GM21367 (cell line): ENCODE results near the gene TARBP1.

Experiments used
- ATAC-seq: cut with Tn5 transposase; IDR thresholded peaks from one replicate; pipeline ENCODE4 v1.9.1; 2021; ENCODE audit not compliant: unreplicated experiment

Gene TARBP1

DNA sequence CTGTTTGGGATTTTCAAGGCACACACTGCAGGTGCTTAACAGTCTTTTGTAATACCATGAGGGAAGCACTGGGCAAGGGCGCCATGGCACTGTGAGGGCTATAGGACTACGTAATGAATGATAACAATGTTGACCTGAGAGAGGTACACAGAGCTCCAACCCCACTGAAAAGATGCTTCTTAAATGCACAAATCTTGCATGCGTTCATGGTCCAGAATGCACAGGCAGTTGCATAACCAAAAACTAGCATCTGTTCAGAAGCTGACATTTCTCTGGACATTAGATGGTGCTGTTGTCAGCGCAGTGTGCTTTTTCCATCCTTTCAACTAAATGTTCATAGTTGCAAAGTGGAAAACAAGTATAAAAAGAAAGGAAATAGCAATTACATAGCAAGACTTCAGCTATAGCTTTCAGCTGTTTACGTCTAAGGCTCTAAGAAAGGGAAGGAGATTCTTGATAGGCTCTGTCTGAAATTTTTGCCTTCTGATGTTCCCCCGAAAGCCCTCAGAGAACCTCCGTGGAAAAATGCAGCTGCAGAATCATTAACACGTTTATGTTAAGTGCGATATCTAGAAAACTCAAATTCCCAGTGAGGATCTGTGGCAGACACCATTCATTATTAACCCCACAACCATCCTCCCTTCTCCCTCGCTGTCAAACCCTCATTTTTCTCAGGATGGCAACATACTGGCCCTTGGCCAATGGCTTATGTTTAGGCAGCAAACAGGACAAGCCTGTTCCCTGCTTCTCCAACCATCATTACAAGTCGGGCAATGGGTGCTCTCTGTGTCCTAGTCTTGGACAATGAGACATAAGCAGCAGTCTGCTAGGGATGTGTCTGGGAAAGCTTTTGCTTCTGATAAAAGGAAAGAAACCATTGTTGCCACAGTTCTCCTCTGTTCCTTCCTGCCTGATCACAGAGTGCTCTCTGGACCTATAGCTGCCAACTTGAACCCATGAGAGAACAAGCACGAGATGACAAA lies 8.2 kb upstream of the TARBP1 start:
- peak; percentile 43 for ATAC-seq

DNA sequence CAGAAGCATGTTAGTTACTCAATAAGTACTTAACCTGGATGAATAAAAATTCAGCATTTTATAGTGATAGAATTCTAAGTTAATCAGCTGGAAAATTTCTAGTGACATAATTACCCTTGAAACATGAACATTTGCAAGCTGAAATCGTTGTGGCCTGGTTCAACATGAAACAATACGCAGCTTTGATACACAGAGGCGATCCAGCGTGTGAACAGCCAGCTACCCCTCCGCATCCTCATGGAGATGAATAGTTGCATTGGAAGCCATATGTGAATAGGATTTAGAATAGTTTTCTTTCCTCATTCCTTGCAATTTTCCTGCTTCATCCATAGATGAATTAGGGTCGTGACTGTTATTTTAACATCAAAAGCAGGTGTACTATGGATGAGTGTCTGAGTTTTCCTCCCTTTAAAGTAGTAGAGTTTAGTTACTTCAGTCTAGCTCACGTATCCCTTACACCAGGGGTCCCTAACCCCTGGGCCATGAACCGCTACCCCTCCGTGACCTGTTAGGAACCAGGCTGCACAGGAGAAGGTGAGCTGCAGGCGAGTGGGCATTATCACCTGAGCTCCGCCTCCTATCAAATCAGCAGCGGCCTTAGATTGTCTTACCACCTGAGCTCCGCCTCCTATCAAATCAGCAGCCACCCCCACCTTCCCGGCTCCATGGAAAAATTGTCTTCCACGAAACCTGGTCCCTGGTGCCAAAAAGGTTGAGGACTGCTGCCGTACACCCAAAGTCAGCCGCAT lies 6.2 kb upstream of the TARBP1 start:
- no peak for ATAC-seq

DNA sequence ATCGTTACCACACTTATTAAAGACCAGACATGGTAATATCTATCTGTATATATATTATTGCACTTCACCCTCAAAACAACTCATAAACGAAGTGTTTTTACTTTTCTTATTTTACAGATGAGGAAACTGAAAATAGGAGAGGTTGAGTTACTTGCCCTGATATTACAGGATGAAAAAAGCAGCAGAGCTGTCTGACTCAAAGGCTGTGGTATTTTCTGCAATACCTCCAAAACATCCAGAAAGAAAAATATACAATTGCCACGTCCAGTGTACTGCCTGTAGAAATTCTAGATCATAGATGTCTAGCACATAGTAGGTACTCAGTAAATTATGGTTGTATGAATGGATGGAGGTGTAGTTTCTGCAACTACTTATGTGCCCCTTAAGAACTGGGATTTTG lies 5.2 kb upstream of the TARBP1 start:
- ATAC-seq: no peak

DNA sequence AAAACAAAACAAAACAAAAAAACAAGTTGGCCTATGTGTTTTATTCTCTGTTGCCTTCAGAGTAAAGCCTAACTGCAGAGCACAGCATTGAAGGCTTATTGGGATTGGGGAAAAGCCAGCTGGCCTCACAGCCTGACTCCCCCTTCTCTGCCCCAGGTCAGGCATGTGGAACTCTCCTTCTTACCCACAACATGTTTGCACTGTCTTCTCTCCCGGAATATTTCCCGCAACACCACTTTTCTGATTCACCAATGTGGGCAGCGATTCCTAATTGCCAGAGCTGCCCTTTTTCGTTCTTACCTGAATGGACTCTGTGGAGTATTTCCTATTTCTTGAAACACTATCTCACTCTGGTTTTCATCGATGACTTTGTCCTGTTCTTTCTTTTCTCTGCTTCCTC lies 2.8 kb upstream of the TARBP1 start:
- no peak for ATAC-seq

DNA sequence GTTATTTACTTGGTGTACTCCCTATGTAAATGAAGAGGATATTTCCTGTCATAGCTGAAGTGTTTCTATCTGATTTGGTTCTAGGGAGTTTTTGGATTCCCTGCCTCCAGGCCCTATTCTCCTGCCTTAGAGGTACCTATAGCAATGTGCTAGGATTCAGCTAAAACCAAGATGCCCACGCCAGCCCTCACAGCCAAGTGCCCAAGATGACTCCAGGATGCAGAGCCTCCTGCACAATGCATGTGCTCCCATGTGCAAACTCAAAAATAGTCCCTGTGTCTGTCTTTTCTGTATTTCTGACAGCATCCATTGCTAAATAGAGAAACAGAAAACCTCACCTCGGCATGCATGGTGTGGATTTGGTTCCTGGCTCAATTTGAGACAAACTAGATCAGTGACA lies 887 bp upstream of the TARBP1 start:
- ATAC-seq: no peak

DNA sequence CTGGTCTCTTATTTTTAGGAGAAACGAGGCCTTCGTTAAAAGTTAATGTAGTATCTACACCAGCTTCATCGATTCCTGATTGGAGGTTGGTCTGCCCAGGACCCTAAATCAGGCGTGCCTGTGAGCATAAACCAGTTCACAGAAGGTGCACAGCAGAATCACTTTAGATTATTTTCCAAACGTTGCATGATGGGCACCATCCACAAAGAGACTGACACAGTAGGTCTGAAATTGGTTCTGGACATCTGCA lies 256 bp upstream of the TARBP1 start:
- ATAC-seq: no peak

DNA sequence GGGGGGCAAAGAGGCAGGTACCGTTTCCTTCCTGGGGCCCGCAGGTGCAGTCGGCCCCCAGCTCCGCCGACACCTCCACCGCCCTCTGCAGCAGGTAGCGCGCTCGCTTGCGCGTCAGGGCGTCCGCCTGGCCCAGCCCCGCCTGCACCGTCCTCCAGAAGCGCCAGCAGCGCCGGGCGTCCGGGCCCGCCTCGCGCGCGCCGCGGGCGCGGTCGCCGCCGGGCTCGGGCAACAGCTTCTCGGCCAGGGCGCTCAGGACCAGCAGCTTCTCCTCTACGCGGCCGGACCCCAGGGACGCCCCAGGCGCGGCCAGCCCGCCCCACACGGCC lies 863 bp downstream of the TARBP1 start:
- ATAC-seq: peak; percentile 47

DNA sequence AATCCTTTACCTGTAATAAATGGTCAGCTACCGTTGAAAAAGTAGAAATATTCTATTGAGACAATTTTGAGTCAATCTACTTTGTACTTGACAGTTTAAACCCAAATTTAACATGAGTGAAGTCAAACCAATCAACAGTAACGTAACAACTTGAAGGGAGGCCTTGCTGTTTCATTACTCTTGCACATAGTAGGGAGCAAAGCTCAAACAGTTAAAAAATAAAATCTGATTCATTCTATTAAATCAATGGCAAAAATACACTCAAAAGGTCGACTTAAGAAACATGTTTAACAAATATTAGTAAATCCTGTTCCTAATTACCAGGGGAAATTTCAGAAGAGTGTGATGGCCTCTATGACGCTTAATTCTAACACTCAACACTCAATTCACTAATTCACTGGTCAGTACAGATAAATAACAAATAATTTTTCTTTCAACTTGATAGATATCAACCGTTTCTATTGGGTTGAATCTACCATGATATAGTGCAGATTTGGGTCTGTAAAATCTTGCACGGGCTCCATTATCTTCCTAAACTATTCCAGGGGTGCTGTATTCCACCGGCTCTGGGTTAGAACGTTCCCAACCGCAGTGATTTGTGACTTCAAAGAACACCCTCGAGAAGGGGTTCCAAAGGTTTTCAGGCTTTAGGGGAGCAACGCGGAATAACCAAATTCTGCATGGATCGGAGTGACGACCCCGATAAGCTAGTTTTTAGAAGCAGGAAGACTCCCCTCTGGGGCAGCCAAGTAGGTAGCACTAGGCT lies 1.4 kb downstream of the TARBP1 start:
- ATAC-seq: no peak

DNA sequence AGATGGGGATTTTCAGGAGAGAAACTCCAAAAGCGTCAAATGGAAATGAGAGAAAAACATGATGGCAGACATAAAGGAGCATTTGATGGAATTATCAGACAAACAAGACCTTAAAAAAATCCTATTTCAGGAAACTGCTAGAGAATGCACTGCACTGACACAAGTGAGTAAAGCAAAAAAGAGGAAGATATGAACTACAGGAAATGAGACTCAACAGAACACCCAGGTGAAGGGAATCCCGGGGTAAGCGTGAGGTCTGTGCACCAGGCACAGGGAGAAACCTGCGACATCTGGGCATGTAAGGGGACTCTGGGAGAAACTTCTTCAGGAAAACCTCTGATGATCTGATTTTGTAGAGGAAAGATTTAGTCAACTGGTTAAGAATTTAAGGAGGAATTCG lies 2.8 kb downstream of the TARBP1 start:
- ATAC-seq: no peak

DNA sequence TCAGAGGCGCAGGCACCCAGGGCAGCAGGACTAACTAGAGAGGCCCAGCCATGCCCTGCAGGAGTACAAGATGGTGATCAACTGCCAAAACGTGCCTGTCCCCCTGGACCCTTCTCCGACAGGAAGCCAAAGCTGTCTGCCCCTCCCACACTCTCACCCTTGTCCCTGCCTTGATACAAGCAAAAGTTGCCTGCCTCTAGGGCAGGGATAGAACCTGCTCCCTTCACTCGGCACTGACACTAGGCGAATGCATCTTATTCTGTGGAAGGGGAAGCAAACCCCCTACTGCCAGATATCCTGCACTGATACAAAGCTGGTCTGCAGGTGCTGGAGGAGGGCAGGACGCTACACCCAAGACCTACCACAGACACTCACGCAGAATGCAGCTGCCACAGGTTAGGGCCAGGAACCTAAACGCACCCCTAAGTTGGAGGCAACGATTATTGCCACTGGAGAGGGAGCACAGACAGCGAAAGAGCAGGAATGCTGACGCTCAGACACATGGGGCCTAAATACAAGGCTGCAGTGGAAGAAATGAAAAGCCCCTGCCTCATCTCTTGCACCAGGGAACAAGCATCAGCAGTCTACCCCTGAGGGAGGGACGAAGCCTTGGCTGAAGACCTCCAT lies 3.7 kb downstream of the TARBP1 start:
- ATAC-seq: no peak

DNA sequence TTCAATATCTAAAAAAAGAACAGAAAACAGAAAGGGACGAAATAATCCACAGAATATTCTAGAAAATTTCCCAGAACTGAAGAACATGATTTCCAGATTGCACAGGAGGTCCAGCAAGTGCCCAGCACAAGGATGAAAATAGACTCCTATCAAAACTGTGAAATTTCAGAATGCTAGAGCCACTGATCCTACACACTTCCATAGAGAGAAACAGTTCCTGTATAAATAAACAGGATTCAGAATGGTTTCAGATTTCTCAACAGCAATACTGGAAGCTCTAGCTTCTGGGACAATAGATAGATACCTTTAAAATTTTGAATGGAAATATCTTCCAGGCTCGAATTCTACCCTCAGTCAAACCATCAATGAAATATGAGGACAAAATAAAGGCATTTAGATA lies 4.6 kb downstream of the TARBP1 start:
- no peak for ATAC-seq

DNA sequence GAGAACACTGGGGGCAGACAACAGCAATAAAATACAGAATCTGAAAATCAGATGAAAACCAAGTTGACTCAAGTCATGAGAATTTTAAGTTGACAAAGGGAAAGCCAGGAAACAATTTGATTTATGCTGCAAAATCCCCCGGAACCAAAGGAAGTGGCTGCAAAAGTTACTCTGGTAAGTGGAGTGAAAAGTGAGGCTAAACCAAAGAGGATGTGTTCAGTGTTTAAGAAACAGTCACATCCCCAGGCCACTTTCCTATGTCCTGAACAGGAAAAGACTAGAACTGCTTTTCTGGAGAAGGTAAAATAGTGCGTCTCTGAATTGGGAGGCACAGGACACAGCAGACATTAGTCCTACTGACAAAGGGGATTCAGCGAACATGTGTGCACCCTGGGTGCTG lies 5.9 kb downstream of the TARBP1 start:
- no peak for ATAC-seq

DNA sequence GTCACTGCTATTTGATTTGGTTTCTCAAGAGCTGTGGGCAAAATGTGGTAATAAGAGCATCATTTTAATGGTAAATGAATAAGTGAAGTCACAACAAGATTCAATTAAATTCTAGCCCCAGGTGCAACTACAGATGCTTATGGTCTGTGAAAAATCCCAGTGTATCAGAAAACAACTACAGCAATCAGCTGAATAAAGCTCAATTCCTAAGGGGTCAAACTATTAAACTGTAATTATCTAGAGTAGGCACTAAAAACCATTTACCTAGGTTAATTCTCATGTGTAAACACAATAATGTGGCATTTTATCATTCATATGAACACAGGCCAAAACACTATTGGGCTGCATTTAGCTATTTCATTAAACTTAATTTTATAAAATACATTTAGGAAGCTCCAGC lies 9.6 kb downstream of the TARBP1 start:
- ATAC-seq: no peak

DNA sequence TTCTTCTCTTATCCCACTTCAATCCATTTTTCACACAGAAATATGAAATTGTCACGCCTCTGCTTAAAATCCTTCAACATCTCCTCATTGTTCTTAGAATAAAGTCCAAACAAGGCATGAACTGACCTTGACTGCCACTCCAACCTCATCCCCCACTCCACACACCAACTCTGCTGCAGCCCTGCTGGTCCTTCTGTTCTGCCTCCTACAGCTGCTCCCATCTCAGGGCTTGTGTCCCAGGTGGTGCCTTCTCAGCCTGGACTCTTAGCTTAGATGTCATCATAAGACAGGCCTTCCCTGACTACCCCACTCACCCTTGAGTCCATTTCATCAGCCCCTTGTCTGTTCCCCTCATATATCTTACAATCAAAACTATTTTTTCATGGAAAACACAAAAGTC lies 10.4 kb downstream of the TARBP1 start:
- ATAC-seq: no peak

DNA sequence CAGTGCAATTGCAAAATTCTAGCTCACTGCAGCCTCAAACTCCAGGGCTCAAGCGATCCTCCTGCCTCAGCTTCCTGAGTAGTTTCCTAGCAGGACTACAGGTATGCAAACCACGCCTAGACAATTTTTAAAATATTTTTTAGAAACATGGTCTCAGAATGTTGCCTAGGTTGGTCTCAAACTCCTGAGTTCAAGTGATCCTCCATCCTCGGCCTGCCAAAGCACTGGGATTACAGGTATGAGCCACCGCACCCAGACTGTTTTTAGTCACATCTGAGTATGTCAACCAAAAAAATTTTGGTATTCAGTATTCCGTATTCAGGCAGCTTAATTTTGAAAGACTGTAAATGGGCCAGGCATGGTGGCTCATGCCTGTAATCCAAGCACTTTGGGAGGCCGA lies 11.2 kb downstream of the TARBP1 start:
- ATAC-seq: no peak

DNA sequence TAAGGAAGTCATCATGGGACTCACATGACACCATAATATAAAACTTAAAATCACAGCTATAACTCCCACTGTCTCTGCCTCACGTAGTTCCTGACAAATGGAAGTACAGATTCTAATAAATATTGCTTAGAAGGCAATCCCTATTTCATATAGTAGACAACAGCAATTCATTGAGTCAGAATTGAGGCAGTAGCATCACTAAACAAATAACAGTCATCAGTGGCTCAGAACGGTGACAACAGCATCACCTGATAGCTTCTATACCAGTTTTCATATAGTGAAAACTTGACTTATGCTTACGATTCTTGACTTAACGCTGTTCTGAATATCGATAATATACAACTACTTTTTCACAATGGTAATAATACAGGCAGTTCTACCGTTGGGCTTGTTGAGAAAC lies 12.0 kb downstream of the TARBP1 start:
- ATAC-seq: no peak

DNA sequence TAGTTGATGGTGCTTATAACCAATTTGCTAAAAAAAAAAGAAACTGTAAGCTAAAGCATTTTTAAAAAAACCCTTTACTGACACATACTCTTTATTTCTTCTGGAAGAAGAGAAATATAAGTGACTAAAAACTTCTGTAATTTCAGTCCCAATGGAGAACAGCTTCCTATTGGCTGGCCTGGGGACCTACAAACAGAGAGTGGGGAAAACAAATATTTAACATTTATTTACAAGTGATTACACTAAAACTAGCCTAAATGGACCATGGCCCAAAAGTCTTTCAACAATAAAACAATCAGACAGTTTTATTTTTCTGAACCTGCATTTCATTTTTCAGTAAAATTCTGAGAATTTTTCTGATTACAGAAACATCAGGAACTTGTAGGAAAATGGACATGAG lies 15.2 kb downstream of the TARBP1 start:
- ATAC-seq: no peak

DNA sequence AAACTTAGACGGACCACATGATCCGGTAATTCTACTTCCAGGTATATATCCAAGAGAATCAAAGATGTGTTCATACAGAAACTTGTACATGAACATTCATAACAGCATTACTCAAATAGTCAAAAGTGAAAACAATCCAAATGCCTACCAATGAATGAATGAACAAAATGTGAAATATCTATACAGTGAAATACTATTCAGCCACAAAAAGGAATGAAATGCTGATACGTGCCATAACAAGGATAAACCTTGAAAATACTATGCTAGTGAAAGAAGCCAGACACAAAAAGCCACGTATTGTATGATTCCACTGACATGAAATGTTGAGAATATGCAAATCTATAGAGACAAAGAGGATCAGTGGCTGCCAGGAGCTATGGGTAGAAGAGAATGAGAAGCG lies 18.3 kb downstream of the TARBP1 start:
- no peak for ATAC-seq

DNA sequence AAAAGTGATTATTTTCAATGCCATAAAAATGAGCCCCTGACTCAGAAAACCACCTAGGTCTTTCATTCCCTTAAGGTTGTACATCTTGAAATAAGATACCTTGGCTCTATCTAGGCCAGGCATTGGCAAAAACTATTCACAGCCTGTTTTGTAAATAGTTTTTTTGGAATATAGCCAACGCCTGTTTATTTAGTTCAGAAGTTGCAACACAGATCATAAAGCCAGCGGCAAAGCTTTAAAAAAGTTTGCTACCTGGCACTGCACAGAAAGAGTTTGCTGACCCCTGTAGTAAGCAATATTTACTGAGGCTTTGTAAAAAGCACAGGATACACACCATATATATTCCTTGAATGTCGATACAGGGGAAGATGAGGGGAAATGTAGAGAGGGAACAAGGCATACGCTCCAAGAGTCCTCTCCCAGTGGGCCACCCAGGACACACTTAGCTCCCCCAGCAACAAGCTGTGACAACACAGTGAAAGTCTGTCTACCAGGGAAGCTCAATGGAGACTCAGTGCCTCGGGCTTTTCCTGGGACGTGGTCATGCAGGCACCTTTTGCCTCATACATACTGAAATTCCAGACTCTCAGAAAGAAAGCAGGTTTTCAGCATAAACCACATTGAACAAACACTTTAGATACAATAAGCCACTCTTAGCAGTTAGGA lies 20.5 kb downstream of the TARBP1 start:
- ATAC-seq: no peak

DNA sequence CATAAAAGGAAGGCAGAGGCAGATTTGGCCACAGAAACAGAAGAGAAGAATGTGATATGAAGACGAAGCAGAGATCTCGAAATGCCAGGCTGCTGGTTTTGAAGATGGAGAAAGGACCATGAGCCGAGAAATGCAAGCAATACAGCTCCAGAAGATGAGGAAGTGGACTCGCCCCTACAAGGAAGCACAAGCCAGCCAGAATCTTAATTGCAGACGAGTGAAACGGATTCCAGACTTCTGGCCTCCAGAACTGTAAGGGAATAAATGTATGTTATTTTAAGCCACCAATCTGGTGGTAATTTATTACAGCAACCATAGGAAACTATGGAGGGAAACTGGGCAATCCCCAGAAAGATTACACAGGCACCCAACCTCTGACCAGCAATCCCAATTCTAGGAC lies 24.1 kb downstream of the TARBP1 start:
- no peak for ATAC-seq

DNA sequence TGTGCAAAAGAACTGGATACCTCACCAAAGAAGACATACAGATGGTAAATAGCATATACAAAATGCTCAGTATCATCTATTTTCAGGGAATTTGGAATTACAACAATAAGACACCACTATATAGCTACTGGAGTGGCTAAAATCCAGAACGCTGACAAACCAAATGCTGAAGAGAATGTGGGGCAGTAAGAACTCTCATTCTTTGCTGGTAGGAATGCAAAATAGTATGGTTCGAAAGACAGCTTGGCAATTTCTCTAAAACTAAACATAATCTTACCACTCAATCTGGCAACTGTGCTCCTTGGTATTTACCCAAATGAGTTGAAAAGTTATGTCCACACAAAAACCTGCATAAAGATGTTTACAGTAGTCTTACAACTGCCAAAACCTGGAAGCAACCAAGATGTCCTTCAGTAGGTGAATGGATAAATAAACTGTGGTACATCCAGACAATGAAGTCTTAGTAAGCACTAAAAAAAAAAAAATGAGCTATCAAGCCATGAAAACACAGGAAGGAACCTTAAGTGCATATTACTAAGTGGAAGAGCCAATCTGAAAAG lies 26.5 kb downstream of the TARBP1 start:
- no peak for ATAC-seq
